GM21526 (cell line): Measurements from ENCODE around the gene CPPED1.

ENCODE experiments used
- ATAC-seq: cut with Tn5 transposase; IDR thresholded peaks from one replicate; pipeline ENCODE4 v1.9.1; 2021; ENCODE audit warnings: moderate library complexity; ENCODE audit not compliant: unreplicated experiment, low FRiP score

The CPPED1 gene

GRCh38 chr16:12653820-12654392, 149.8 kb downstream of the CPPED1 start:
- no peak for ATAC-seq

DNA sequence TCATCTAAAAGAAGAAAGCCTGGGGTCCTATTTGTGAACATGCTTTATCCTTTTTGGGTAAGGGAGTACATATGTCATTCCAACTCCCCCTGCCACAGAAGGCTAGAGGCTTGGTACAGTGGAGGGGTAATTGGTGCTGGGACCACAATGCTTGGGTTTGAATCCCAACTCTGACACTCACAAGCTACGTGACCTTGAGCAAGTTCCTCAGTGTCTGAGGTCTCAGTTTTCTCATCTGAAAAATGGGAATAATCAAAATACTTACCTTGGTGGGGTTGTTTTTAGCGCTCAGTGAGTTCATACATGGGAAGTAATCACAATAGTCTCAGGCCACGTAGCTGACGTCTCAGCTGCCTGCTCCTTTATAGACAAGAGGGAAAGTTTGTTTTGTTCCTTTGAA, 150.8 kb downstream of the CPPED1 start:
- no peak for ATAC-seq

DNA sequence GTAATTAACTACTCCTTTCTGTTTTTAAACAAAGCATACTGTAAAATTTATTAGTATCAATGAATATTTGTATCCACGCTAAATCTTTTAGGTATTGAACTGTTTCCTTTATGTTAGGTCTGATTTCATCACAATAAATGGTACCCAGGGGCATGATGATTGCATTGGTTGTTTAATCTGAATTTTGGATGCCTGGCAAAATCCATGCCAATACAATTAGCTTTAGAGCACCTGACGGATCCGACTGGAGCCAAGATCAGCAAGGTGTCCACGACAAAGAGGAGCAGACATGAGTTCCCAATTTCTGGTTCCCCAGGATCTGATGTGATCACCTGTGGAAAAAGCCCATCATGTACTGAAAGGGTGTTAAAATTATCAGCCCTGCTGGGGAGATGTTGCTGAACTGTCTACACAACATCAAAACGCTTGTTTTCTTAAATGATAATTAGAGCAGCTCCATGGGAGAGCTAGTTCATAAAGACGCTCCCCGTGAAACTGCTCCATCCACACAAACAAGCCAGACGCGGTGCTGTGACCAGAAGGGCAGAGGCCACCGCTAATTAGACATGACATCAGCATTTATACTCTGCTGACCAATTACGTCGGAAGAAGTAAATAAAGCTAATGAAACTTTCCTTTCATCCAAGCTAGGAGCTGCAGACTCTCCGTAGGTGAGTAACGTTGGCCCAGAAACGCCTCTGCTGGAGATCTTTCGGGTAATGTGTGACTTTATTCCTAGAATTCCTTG, 151.7 kb downstream of the CPPED1 start:
- ATAC-seq: no peak

GRCh38 chr16:12649356-12649755, 154.3 kb downstream of the CPPED1 start:
- ATAC-seq: no peak

DNA sequence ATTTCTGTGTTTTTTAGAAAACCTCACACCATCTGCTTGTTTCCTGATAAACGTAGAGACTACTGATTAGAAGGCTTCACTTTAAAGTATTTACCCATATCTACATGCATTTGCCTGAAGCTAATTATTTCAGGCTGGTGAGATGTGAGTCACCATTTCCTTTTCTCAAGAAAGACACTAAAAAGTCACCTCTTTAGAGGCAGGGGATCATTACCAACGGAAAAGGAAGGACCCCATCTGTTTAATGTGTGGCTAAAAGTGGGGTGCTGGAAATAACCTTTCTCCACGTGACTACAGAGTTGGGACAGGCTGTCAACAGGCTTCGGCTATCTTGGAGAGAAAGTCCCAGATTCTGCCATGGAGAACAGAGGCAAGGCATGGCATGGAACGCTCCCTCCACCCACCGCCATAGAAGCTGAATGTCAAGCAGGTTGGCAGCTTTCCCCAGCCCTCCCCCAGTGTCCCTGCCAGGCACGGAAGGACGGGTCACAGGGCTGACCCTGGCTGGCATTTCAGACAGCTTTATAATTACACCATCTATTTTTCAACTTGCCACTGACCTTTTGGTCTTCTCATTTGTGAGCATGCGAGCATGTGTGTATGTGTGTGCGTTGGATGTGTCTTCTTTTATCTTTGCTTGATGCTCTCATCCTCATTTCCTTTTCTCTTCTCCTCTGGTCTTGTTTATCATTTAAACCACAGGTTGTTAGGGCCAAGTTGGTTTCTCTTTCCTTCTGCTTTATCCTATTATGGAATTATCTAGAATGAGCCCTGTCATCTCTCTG, 157.0 kb downstream of the CPPED1 start:
- ATAC-seq: no peak

DNA sequence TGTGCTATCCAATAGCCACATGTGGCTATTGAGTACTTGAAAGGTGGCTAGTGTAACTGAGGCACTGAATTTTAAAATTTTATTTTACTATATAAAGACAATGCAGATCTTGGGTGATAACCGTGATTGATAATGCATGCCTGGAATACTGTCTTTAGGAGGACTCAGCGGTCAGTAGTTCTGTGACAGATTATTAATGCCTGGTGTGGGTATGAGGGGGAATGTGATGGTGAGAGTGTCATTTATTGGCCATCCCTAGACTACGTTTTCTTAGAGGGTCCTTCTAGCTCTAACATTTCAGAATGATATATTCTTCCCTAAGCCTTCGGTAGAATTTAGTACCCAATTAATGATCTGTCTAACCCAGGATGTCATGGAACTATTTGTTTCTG, 157.6 kb downstream of the CPPED1 start:
- ATAC-seq: no peak

DNA sequence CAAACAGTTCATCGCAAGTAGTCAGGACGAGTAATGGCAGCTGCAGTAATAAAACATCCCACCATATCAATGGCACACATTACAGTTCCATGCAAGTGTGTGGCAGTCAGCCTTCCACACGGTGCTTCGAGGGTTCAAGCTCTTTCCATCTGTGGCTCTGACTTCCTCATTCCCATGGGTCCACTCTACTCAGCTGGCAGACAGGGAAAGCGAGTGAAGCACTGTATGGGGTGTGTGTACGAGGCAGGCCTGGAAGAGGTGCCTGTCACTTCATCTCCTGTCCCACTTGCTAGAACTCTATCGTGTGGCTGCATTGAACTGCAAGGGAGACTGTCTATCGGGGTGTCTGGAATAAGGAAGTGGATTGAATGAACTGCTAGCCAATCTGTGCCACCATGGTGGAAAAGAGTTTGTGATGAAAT, 160.6 kb downstream of the CPPED1 start:
- ATAC-seq: no peak

DNA sequence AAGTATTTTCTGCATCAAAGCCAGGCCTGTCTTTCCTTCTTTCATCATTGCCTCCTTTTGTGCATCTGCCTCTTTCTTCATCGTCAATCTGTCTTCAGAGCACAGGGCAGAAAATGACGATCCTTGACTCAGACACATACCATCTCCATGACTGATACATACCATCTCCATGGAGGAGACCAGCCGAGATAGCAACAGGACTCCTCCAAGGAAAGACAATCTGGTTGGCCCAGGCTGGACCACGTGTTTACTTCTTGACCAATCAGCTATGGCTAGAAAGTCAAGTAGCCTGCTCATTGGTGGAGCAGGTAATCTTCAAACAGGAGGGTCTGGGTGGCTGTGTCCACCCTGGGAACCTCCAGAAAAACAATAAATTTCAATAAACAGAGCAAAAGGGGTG, 164.6 kb downstream of the CPPED1 start:
- no peak for ATAC-seq

DNA sequence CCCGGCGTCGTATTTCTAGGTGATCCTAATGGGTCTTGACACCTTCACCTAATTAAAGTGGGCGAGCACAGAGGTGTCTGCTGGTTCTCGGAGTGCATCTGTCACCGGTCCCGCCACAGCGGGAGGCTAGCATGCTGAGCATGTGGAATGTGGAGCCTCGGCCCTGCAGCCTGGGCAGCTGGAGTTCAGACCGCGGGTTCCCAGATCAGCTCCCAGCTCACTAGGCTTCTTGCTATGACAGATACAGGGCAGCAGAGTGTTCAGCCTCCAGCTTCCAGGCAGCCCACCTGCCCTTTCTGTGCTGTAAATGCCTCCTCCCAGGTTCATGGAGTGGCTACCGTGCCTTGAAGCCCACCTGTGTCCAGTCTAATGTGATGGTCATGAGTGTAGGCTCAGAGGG, 166.7 kb downstream of the CPPED1 start:
- ATAC-seq: no peak

GRCh38 chr16:12629271-12629670, 174.4 kb downstream of the CPPED1 start:
- no peak for ATAC-seq

DNA sequence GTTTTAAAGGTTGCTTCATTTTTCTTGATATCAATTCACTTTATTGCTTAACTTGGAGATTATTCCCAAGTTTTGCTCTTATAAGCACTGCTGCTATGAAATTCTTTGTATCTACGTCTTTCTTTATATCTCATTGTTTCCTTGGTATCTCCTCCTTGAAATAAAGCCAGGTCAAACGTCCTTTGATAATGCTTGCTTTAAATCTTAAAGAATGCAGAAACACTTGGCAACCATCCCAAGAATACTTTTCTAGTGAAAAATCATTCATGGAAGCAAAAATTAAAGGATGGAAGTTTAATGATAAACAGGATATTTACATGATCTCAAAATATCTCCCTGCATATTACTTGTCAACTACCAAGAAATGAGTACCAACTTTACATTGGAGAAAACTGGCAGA, 175.2 kb downstream of the CPPED1 start:
- ATAC-seq: no peak

DNA sequence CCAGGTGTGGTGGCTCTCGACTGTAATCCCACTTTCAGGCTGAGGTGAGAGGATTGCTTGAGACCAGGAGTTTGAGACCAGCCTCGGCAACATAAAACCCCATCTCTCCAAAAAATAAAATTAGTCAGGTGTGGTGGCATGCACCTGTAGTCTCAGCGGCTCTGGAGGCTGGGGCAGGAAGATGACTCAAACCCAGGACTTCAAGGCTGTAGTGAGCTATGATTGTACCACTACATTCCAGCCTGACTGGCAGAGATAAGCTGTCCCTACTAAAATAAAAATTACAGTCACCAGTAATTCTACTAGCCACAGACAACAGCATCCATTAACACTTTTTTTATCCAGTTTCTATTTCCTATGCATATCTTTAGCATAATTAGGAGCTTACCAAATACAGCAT, 176.3 kb downstream of the CPPED1 start:
- ATAC-seq: no peak

DNA sequence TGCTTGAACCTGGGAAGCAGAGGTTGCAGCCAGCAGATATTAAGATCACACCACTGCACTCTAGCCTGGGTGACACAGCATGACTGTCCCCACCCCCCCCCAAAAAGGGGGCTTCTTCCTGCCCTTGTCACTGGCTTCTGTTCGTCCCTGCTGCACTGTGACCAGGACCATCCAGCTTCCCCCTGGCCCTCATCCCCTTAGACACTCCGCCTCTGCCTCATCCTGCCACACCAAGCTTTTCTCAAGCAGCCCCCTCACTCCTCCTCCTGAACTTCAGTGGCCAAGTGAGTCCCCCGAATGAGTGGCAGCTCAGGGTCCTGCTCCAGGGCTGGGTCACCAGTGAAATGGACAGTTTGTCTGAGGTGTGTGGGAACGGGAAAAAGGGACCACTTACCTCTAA, 177.3 kb downstream of the CPPED1 start:
- ATAC-seq: no peak

- no peak for ATAC-seq
These were observed 178.0 kb downstream of the CPPED1 start for GRCh38 chr16:12625716-12626115.

DNA sequence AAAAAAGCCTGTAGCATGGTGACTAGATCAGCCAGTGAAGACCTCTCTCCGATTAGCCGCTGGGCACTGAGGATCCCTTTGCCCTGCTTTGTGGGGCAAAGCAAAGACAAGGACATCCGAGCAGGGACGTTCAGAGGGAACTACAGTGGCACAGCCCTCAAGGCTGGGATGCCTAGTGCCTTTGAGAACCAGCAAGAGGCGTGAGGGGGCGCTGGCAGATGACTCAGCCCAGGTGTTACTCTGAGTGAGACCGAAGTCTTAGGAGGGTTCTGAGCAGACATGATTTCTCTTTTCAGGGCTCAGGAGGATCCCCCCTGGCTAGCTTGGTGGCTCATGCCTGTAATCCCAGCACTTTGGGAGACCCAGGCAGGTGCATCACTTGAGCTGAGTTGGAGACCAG, 178.6 kb downstream of the CPPED1 start:
- no peak for ATAC-seq

DNA sequence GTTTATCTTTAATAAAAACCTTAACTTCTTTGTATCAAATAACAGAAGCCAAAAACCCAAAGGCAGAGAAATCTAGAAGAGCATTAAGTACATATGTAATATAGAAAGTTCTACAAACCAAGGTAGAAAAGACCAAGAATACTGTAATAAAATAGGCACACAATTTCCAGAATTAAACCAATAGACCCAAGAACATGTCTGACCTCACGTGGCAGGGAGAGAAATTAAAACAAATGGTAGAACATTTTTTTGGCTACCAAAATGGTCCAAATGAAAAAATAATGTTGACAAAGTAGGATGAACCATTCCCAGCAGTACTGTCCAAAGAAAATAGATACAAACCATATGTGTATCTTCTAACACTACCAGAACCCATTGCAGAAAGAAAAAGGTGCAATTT, 183.5 kb downstream of the CPPED1 start:
- ATAC-seq: no peak

DNA sequence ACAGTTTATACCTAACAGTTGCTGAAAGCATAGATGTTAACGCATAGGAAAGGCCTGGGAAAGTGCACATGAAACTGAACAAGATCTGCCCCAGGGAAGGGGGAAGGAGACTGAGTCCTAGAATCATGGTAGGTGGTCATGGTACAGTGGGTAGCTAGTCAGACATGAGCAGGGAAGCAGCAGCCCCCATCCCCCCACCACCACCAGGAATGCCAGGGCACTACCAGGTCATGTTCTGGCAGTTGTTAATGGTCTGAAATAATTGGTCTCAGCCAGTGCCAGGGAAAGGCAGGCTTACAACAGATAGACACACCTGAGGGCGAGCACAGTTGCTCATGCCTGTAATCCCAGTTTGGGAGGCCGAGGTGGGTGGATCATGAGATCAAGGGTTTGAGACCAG, 185.2 kb downstream of the CPPED1 start:
- no peak for ATAC-seq

DNA sequence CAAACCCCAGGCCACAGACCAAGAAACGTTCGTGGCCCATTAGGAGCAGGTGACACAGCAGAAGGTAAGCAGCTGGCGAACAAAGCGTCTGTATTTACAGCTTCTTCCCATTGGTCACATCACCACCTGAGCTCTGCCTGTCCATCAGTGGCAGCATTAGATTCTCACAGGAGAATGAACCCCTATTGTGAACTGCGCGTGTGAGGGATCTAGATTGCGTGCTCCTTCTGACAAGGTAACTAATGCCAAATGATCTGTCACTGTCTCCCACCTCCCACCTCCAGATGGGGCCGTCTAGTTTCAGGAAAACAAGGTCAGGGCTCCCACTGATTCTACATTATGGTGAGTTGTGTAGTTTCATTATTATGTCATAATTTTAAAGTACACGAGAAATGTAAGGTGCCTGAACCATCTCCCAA, 186.3 kb downstream of the CPPED1 start:
- no peak for ATAC-seq

- ATAC-seq: no peak
These were observed 188.9 kb downstream of the CPPED1 start for GRCh38 chr16:12614662-12615278.

DNA sequence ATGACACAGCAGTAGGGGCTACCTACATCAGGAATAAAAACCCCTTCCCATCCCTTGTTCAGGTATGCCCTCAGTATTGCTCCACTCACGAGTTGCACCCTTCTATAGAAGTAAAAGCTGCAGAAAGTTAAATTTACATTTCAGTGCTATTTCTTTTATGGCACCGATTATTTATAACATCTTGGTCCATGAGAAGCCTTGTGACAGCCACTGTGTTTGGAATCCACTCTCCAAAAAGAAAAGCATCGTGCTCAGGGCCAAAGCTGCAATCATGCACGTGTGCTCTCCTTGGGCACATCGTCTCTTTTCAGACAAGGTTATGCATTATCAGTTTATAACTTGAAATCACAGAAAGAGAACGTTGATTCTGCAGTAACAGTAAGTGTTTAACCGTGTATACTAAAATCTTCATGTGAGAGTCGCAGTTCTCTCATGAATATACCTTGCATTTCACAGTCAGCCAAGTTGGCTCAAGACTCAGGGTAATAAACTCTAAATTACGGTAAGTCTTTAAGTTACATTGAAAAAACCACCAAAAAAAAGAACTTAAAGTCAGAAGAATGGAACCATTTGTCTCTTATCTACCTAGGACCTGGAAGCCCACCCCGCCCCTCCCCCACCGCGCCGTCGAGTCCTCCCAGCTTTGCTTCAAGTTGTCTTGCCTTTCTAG, 189.6 kb downstream of the CPPED1 start:
- no peak for ATAC-seq
